ENCODE results near the gene MYRF. TPM values are rescaled to one million over a fixed set of nuclear protein-coding genes. Genes with fewer than 3 reads are reported as not detected.

MYRF gene
- polyA plus RNA-seq, 1 experiment, result 2.7 TPM

GRCh38 chr11:61814247-61814957 is 62.0 kb downstream of the MYRF start:
- ChIA-PET CTCF (interaction anchor here (1.0 to 6.3 kb wide), 7 partner anchors 14 to 294 kb away, joined by 3 to 68 read pairs (median 11); partner anchors contain the start of gene FADS2), POLR2A (interaction anchor here (0.6 to 2.6 kb wide), 9 partner anchors 14 to 850 kb away, joined by 3 to 29 read pairs (median 4); partner anchors contain the start of genes CPSF7, FADS2, FEN1 and FTH1)
- Histone ChIP-seq H3K9me3 (ENCODE audit: control insufficient read depth, insufficient read depth, low read length) (peaks cover 2% of the 10 kb centered on the region; the same call in 1 of the 2 replicates), H3K27ac (ENCODE audit: low read depth, low read length) (peak overlapping the region; percentile 80), H3K27me3 (ENCODE audit: control insufficient read depth, insufficient read depth, low read length) (no peaks in the 10 kb centered on the region), H3K4me3 (ENCODE audit: low read depth, low read length) (peak overlapping the region; percentile 89)
- TF ChIP-seq, protein P1, sequence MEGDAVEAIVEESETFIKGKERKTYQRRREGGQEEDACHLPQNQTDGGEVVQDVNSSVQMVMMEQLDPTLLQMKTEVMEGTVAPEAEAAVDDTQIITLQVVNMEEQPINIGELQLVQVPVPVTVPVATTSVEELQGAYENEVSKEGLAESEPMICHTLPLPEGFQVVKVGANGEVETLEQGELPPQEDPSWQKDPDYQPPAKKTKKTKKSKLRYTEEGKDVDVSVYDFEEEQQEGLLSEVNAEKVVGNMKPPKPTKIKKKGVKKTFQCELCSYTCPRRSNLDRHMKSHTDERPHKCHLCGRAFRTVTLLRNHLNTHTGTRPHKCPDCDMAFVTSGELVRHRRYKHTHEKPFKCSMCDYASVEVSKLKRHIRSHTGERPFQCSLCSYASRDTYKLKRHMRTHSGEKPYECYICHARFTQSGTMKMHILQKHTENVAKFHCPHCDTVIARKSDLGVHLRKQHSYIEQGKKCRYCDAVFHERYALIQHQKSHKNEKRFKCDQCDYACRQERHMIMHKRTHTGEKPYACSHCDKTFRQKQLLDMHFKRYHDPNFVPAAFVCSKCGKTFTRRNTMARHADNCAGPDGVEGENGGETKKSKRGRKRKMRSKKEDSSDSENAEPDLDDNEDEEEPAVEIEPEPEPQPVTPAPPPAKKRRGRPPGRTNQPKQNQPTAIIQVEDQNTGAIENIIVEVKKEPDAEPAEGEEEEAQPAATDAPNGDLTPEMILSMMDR (IDR thresholded peaks at IDR 0.05; ENCODE audit: low read depth, low read length), result no peak
- DNase-seq (ENCODE audit: low read depth, low spot score), result no peak

DNA sequence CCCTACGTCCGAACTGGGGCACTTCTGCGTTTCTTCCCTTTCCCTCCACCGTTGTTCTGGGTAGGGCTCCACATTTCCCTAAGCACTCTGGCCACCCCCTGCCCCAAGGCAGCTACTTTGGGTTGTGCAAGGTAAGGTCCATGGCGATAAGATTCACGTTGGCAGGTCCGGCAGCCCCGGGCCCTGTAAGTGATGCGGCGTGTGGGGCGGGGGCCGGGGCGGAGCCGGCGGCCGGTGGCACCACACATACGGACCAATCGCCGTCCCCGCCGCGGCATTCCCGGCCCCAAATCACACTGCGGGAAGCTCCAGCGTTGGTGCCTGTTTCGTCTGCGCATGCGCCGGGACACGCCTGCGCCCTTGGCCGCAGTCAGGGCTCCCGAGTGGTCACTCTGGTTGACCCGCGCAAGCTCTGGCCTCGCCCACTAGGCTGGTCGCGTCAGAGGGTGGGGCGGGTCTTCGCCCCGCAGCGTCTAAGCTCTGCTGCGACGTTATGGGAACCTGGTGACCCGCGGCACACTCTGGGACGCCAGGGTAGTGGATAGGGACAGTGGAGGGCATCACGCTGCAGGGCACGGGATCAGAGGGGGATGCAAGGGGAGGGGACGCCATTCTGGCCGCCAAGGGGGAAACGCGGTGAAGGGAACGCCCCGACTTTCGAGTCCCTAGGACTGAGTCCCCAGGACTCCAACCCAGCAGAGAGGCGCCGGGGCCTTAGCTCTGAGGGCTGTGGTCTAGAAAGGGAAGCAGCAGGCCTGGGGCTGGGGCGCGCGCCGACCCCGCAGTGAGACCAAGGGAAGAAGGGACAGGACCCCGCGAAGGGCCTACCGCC is 62.7 kb downstream of the MYRF start:
- DNase-seq (ENCODE audit: low read depth, low spot score), result peak; percentile 91
- H3K27me3 ChIP-seq (ENCODE audit: control insufficient read depth, insufficient read depth, low read length), result no peaks in the 10 kb centered on the region
- peak overlapping the region; percentile 89 for H3K4me3 ChIP-seq (ENCODE audit: low read depth, low read length)
- POLR2A ChIA-PET, result interaction anchor here (0.6 to 2.6 kb wide), 12 partner anchors 14 to 904 kb away, joined by 3 to 29 read pairs (median 4); partner anchors contain the start of genes CPSF7, FADS2, FEN1 and FTH1
- CTCF ChIA-PET, result interaction anchor here (0.6 to 6.3 kb wide), 9 partner anchors 11 to 549 kb away, joined by 3 to 68 read pairs (median 6); partner anchors contain the start of gene FADS2
- H3K9me3 ChIP-seq (ENCODE audit: control insufficient read depth, insufficient read depth, low read length), result peaks cover 2% of the 10 kb centered on the region; the same call in 1 of the 2 replicates
- H3K27ac ChIP-seq (ENCODE audit: low read depth, low read length), result peak overlapping the region; percentile 86
- TF ChIP-seq, protein P1 (IDR thresholded peaks at IDR 0.05; ENCODE audit: low read depth, low read length), result no peak

- POLR2A ChIA-PET, result interaction anchor here (0.8 to 2.6 kb wide), 6 partner anchors 13 to 387 kb away, joined by 3 to 29 read pairs (median 6); partner anchors contain the start of genes CPSF7, FADS2, FEN1 and TMEM258
- H3K27ac ChIP-seq (ENCODE audit: low read depth, low read length), result peak overlapping the region; percentile 86
- H3K27me3 ChIP-seq (ENCODE audit: control insufficient read depth, insufficient read depth, low read length), result no peaks in the 10 kb centered on the region
- peak overlapping the region; percentile 89 for H3K4me3 ChIP-seq (ENCODE audit: low read depth, low read length)
- peaks cover 2% of the 10 kb centered on the region; the same call in 1 of the 2 replicates for H3K9me3 ChIP-seq (ENCODE audit: control insufficient read depth, insufficient read depth, low read length)
- CTCF ChIA-PET, result interaction anchor here (0.6 to 6.3 kb wide), 7 partner anchors 13 to 549 kb away, joined by 3 to 68 read pairs (median 11); partner anchors contain the start of gene FADS2
- TF ChIP-seq, protein P1 (IDR thresholded peaks at IDR 0.05; ENCODE audit: low read depth, low read length), result no peak
- no peak for DNase-seq (ENCODE audit: low read depth, low spot score)
Measured at GRCh38 chr11:61815790-61816735, 63.6 kb downstream of the MYRF start.

DNA sequence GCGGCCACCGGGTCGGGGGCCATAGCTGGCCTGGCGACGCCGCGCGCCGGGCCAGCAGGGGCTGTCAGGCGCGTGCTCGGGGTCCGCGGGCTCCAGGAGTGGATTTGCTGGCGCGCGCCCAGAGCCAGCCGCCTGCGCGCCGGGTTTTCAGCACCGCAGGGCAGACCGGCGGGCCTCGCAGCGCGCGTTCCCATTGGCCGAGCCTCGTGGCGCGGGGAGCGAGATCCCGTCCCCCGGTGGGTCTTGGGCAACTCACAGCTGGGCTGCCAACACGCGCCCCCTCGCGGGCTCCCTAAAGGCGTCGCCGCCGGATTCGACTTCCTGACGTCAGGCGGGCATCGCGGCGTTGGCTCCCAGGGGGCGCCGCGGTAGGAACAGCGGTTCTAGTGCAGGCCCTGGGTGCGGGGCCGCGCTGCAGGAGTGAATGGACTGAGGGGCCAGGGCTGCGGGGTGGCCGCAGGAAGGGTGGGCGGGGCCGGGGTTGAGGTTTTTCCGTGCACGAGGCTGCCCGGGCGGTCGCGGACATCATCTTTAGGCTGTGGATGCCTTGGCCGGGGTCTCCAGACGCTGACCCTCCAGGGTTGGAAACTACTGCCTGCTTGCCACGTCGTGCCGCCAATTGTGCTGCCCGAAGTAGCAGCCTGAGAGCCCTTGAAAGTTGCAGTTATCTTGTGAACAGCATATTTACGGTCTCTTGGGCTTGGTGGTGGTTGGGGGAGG is 64.5 kb downstream of the MYRF start, which contains the start of gene FADS1:
Gene FADS1, minus strand, starts transcription at position 268 of the 720 bp plus-strand sequence. Its CDS starts 74 bp downstream, at position 194.
- CTCF ChIA-PET, result interaction anchor here (0.6 to 6.3 kb wide), 2 partner anchors 20 to 347 kb away, joined by 11 to 68 read pairs; no protein-coding TSS in a partner anchor

More for the DNA sequence above, 64.5 kb downstream of the MYRF start, which contains the start of gene FADS1:
- Histone ChIP-seq H3K27ac (ENCODE audit: low read depth, low read length) (peak within 1 kb of the TSS; percentile 86), H3K27me3 (ENCODE audit: control insufficient read depth, insufficient read depth, low read length) (no peaks in the 10 kb centered on the region), H3K4me3 (ENCODE audit: low read depth, low read length) (peak within 1 kb of the TSS; percentile 89), H3K9me3 (ENCODE audit: control insufficient read depth, insufficient read depth, low read length) (peaks cover 2% of the 10 kb centered on the region; the same call in 1 of the 2 replicates)
- POLR2A ChIA-PET, result interaction anchor here (0.8 to 2.6 kb wide), 2 partner anchors 12 to 20 kb away, joined by 4 to 29 read pairs; partner anchors contain the start of gene FADS2
- DNase-seq (ENCODE audit: low read depth, low spot score), result peak; percentile 89
- TF ChIP-seq, protein P1 (IDR thresholded peaks at IDR 0.05; ENCODE audit: low read depth, low read length), result peak; percentile 57

Measured in AG04450 (cell line).